Tibial artery (tissue), 4 donors: ENCODE measurements around the gene RPTOR.

Experiments used
- DNase-seq, 2 donors: peaks; one replicate each; pipeline ENCODE4 v3.0.0-alpha.2; 2019
- H3K27ac ChIP-seq, 2 donors: fragments of 200-600 bp; sonication (generic) in 1 of 2; 1 replicate in 1 of 2; 2 replicates in 1 of 2; pipeline ENCODE4 v1.5.1; 2018 to 2019; ENCODE audit warnings: mild to moderate bottlenecking in 1 of 2
- H3K27me3 ChIP-seq, 2 donors: fragments of 200-600 bp; sonication (generic) in 1 of 2; one replicate each; pipeline versions ENCODE4 v1.5.1 to v1.6.0; 2016 to 2019
- H3K36me3 ChIP-seq, 3 donors: fragments of 200-600 bp; sonication (generic) in 2 of 3; one replicate each; pipeline ENCODE4 v1.5.1; 2016 to 2019; ENCODE audit warnings: mild to moderate bottlenecking in 2 of 3
- H3K4me1 ChIP-seq, 4 donors: fragments of 200-600 bp; sonication (generic) in 2 of 4; 1 replicate in 3 of 4; 2 replicates in 1 of 4; pipeline ENCODE4 v1.5.1; 2016 to 2019
- H3K4me3 ChIP-seq, 2 donors: fragments of 200-600 bp; sonication (generic) in 1 of 2; 1 replicate in 1 of 2; 2 replicates in 1 of 2; pipeline ENCODE4 v1.5.1; 2018 to 2019; ENCODE audit warnings: mild to moderate bottlenecking in 2 of 2
- H3K9me3 ChIP-seq, 3 donors: fragments of 200-600 bp; sonication (generic) in 1 of 3; one replicate each; pipeline ENCODE4 v1.5.1; 2016 to 2019
- intact Hi-C: fragments of 100-400 bp; cut with DNase I; formaldehyde crosslinking; loops from one replicate; pipeline ENCODE4 v1.15.0; 2023; ENCODE audit warnings: low total_unique reads
- TF ChIP-seq, protein P1 (sequence below), 2 experiments: fragments of 200-600 bp in 1 of 2; fragments of 450-650 bp in 1 of 2; IDR thresholded peaks; one replicate each; pipeline ENCODE4 v1.5.1; 2017 to 2019; ENCODE audit warnings: antibody characterized with exemption in 2 of 2, mild to moderate bottlenecking in 1 of 2, moderate library complexity in 1 of 2

RPTOR gene

DNA sequence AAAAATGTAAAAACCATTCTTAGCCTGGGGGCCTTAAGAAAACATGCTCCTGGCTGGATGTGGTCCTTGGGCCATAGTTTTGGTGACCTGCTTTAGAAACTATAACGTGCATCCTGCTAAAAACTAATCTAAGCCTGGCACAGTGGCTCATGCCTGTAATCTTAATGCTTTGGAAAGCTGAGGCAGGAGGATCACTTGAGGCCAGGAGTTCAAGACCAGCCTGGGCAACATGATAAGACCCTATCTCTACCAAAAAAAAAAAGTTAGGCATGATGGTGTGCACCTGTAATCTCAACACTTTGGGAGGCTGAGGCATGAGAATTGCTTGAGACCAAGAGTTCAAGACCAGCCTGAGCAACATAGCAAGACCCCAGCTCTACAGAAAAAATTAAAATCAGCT, 263.2 kb downstream of the RPTOR start:
- no peak for DNase-seq
- Histone ChIP-seq H3K36me3 (peaks cover 0 to 14% (median 7%) of the 10 kb centered on the region in 3 donors), H3K27ac (no peak overlapping the region), H3K27me3 (no peaks in the 10 kb centered on the region), H3K4me3 (no peak overlapping the region), H3K9me3 (peaks cover 0 to 5% (median 4%) of the 10 kb centered on the region in 3 donors), H3K4me1 (no peaks in the 10 kb centered on the region)
- TF ChIP-seq, protein P1, sequence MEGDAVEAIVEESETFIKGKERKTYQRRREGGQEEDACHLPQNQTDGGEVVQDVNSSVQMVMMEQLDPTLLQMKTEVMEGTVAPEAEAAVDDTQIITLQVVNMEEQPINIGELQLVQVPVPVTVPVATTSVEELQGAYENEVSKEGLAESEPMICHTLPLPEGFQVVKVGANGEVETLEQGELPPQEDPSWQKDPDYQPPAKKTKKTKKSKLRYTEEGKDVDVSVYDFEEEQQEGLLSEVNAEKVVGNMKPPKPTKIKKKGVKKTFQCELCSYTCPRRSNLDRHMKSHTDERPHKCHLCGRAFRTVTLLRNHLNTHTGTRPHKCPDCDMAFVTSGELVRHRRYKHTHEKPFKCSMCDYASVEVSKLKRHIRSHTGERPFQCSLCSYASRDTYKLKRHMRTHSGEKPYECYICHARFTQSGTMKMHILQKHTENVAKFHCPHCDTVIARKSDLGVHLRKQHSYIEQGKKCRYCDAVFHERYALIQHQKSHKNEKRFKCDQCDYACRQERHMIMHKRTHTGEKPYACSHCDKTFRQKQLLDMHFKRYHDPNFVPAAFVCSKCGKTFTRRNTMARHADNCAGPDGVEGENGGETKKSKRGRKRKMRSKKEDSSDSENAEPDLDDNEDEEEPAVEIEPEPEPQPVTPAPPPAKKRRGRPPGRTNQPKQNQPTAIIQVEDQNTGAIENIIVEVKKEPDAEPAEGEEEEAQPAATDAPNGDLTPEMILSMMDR (IDR thresholded peaks at IDR 0.05), result no peak
- intact Hi-C loops, result no loop called here

DNA sequence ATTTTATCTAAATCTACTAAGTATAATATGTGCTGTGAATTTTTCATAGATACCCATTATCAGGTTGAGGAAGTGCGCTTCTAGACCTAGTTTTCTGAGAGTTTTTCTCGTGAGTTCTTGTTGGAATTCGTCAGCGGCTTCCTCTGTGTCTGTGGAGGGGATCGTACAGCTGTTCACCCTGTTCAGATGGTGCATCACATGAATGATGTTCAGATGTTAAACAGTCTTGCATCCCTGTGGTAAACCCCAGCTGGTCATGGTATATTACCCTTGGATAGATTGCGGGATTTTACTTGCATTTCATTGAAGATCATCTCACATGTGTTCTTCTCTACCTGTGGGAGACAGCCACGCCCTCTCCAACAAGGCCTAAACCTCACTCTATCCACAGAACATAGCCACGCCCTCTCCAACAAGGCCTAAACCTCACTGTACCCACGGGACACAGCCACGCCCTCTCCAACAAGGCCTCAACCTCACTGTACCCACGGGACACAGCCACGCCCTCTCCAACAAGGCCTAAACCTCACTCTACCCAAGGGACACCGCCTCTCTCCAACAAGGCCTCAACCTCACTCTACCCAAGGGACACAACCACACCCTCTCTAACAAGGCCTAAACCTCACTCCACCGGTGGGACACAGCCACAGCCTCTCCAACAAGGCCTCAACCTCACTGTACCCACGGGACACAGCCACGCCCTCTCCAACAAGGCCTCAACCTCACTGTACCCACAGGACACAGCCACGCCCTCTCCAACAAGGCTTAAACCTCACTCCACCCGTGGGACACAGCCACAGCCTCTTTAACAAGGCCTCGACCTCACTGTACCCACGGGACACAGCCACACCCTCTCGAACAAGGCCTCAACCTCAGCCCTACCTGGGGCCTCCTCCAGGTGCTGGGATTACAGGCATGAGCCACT, 266.8 kb downstream of the RPTOR start:
- Histone ChIP-seq H3K36me3 (peaks cover 0 to 14% (median 0%) of the 10 kb centered on the region in 3 donors), H3K4me1 (no peaks in the 10 kb centered on the region), H3K9me3 (peaks cover 0 to 5% (median 4%) of the 10 kb centered on the region in 3 donors), H3K27ac (no peak overlapping the region), H3K4me3 (no peak overlapping the region), H3K27me3 (no peaks in the 10 kb centered on the region)
- DNase-seq, result peak; percentile 13 to 37
- TF ChIP-seq, protein P1 (IDR thresholded peaks at IDR 0.05), result no peak
- intact Hi-C loops, result no loop called here

DNA sequence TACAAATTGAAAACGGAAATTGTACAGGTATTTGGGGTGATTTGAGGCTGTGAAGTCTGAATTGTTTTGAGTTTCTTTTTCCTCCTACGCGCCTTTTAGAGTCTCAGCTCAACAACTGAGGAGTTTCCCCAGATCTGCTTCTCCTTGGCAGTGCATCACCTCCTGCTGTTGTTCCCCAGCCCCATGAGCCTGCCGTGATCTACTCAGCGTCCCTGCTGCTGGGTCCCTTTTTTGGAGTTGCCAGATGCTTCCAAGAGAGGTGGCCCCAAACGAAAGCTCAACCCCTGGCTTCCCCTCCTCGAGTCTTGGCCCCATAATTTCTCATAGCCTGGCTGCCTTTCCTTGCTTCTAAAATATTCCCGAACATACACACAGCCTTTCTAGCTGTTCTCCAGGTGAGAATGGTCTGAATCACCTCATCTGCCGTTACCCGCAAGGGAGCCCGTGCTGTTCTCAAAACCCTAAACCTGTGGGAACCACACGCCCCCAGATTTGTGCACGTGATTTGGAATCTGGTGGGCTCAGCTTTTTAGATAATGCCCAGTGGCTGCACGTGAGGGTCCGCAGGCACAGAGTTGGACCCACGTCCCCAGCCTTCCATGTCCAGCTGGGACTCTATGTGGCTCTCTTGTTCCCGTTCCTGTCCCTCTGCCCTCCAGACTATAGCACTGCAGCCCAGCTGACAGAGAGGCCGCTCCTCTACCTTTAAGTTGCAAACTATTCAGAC, 267.9 kb downstream of the RPTOR start:
- no peak overlapping the region for H3K4me3 ChIP-seq
- intact Hi-C loops, result no loop called here
- DNase-seq, result peak in 1 of 2 donors; percentile 35
- H3K9me3 ChIP-seq, result no peaks in the 10 kb centered on the region
- no peaks in the 10 kb centered on the region for H3K4me1 ChIP-seq
- H3K27me3 ChIP-seq, result no peaks in the 10 kb centered on the region
- H3K27ac ChIP-seq, result no peak overlapping the region
- TF ChIP-seq, protein P1 (IDR thresholded peaks at IDR 0.05), result no peak
- peaks cover 0 to 14% (median 0%) of the 10 kb centered on the region in 3 donors for H3K36me3 ChIP-seq

DNA sequence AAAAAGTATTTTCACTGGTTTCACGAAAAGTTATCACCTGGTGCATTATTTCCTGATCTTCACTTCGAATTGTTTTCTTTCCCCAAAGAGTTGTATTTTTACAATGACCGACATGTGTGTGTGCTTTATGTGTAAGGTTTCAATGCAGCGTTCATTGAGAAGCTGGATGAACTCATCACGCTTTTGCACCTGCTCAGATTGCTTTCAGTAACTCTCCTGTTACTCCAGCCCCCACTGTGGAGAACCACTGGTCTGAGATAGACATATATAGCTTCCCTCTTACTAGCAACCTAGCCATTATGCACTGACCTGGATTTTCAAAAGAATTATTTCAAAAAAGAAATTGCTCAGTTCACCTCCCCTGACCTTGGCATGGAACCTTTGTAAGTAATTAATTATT, 268.7 kb downstream of the RPTOR start:
- Histone ChIP-seq H3K9me3 (no peaks in the 10 kb centered on the region), H3K4me3 (no peak overlapping the region), H3K4me1 (no peaks in the 10 kb centered on the region), H3K36me3 (peaks cover 0 to 14% (median 0%) of the 10 kb centered on the region in 3 donors), H3K27me3 (no peaks in the 10 kb centered on the region), H3K27ac (no peak overlapping the region)
- no peak for DNase-seq
- TF ChIP-seq, protein P1 (IDR thresholded peaks at IDR 0.05), result no peak
- intact Hi-C loops, result no loop called here

DNA sequence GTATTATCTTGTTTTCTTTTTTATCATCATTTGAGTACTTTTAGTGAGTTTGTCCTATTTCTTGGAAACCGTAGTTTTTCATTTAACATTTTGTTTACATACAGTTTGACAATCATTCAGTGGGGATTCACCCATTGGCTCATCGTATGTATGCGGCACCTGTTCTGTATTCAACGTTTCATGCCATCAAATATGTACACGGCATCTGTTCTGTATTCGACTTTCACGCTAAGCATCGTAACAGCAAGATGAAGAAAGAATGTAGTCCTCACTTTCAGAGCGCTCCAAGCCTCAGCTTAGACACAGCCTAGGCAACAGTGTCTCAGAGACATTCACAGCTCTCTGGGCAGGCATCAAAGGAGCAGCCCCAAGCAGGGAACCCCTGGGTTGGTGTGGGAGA, 269.9 kb downstream of the RPTOR start:
- H3K4me3 ChIP-seq, result no peak overlapping the region
- no peaks in the 10 kb centered on the region for H3K4me1 ChIP-seq
- H3K36me3 ChIP-seq, result peaks cover 0 to 14% (median 0%) of the 10 kb centered on the region in 3 donors
- H3K27ac ChIP-seq, result no peak overlapping the region
- H3K27me3 ChIP-seq, result no peaks in the 10 kb centered on the region
- intact Hi-C loops, result no loop called here
- no peak for DNase-seq
- no peaks in the 10 kb centered on the region for H3K9me3 ChIP-seq
- TF ChIP-seq, protein P1 (IDR thresholded peaks at IDR 0.05), result no peak
